ENCODE results near the gene ZSCAN5C.
"Not testable (repeated sequence)": the region's sequence is repeated elsewhere in the genome, so short reads cannot be mapped to it uniquely, and the experiment has no call there.

ZSCAN5C gene

DNA sequence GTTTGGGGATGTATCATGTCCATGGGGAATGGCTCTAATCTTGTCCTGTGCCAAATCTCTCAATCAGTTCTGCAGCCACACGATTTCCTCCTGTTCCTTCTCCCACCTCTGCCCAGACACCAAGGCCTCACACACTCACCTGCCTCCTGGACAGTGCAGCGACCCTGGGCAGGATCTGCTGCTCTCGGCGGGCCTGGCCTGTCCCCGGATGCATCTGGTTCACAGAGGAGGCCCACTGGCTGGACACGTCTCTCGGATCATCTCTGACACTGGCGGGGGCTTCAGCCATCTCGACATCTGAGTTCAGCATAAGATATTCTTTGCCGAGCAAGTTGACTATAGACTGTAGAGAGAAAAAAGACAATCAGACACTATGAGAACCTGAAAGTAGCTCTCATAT is 10.4 kb upstream of the ZSCAN5C start:
- ChIA-PET CTCF (no interaction called here), POLR2A (no interaction called here)
- no peak for DNase-seq (ENCODE audit: extremely low spot score)

GRCh38 chr19:56193981-56194640 is 8.0 kb upstream of the ZSCAN5C start:
- ChIA-PET POLR2A (no interaction called here), CTCF (no interaction called here)
- DNase-seq (ENCODE audit: extremely low spot score) = no peak
- no peak for TF ChIP-seq L3MBTL2 (conservative IDR thresholded peaks at IDR 0.05)
- no peak for TF ChIP-seq TARDBP (IDR thresholded peaks at IDR 0.05)
- TF ChIP-seq SP1 (IDR thresholded peaks at IDR 0.05) = no peak

More for the DNA sequence above, 10.4 kb upstream of the ZSCAN5C start:
- TF ChIP-seq PKNOX1 (IDR thresholded peaks at IDR 0.05) = no peak
- TF ChIP-seq TARDBP (IDR thresholded peaks at IDR 0.05) = no peak
- no peak for TF ChIP-seq FOXA1 (IDR thresholded peaks at IDR 0.05)
- TF ChIP-seq FOXK2 (IDR thresholded peaks at IDR 0.05) = no peak
- TF ChIP-seq HDGF (IDR thresholded peaks at IDR 0.05; ENCODE audit: borderline replicate concordance) = no peak

GRCh38 chr19:56197646-56198045 is 4.4 kb upstream of the ZSCAN5C start, which contains the start of gene ZSCAN5B:
ZSCAN5B (minus strand) TSS chr19:56197783; CDS start chr19:56193052, 4,731 bp downstream.
- CTCF ChIA-PET; DNase-seq (ENCODE audit: extremely low spot score); POLR2A ChIA-PET: not testable (repeated sequence)

DNA sequence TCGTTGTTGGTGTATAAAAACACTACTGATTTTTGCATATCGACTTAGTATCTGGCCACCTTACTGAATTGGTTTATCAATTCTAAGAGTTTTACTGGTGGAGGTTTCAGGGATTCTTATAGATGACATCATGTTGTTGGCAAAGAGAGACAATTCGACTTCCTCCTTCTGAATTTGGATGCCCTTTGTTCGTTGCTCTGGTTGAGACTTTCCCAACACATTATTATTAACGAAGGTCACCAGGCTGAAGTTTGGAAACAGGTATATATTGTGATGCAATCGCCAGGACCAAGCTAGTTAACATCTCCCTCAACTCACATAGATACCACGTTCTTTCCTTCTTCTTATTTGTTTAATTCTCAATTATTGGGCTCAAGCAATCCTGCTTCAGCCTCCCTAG is 2.4 kb upstream of the ZSCAN5C start:
- CTCF ChIA-PET = no interaction called here
- POLR2A ChIA-PET = no interaction called here
- TF ChIP-seq FOXA1 (IDR thresholded peaks at IDR 0.05) = no peak
- no peak for TF ChIP-seq NFRKB (IDR thresholded peaks at IDR 0.05)
- TF ChIP-seq PKNOX1 (IDR thresholded peaks at IDR 0.05) = no peak
- no peak for TF ChIP-seq HDGF (IDR thresholded peaks at IDR 0.05; ENCODE audit: borderline replicate concordance)
- TF ChIP-seq ARNT (IDR thresholded peaks at IDR 0.05) = no peak
- TF ChIP-seq BHLHE40 (IDR thresholded peaks at IDR 0.05; ENCODE audit: borderline replicate concordance) = no peak
- TF ChIP-seq ELF4 (IDR thresholded peaks at IDR 0.05) = no peak
- no peak for TF ChIP-seq L3MBTL2 (conservative IDR thresholded peaks at IDR 0.05)
- no peak for TF ChIP-seq SUZ12 (IDR thresholded peaks at IDR 0.05)
- no peak for TF ChIP-seq FOXM1 (IDR thresholded peaks at IDR 0.05; ENCODE audit: borderline replicate concordance)
- no peak for TF ChIP-seq CTBP1 (IDR thresholded peaks at IDR 0.05; ENCODE audit: borderline replicate concordance)
- no peak for TF ChIP-seq ZNF384 (IDR thresholded peaks at IDR 0.05)
- no peak for TF ChIP-seq LEF1 (IDR thresholded peaks at IDR 0.05; ENCODE audit: borderline replicate concordance)
- TF ChIP-seq TARDBP (IDR thresholded peaks at IDR 0.05) = no peak
- TF ChIP-seq SP1 (IDR thresholded peaks at IDR 0.05) = no peak
- no peak for TF ChIP-seq FOXK2 (IDR thresholded peaks at IDR 0.05)
- DNase-seq (ENCODE audit: extremely low spot score) = no peak

GRCh38 chr19:56207581-56207980 is 5.5 kb downstream of the ZSCAN5C start:
- CTCF ChIA-PET; POLR2A ChIA-PET; DNase-seq (ENCODE audit: extremely low spot score): not testable (repeated sequence)

- ChIA-PET POLR2A (no interaction called here), CTCF (no interaction called here)
- TF ChIP-seq PKNOX1 (IDR thresholded peaks at IDR 0.05) (no peak), HDGF (IDR thresholded peaks at IDR 0.05; ENCODE audit: borderline replicate concordance) (no peak), FOXM1 (IDR thresholded peaks at IDR 0.05; ENCODE audit: borderline replicate concordance) (no peak), ZNF384 (IDR thresholded peaks at IDR 0.05) (no peak), FOXA1 (IDR thresholded peaks at IDR 0.05) (no peak), L3MBTL2 (conservative IDR thresholded peaks at IDR 0.05) (no peak), SP1 (IDR thresholded peaks at IDR 0.05) (no peak), NFRKB (IDR thresholded peaks at IDR 0.05) (no peak), ELF4 (IDR thresholded peaks at IDR 0.05) (no peak), TARDBP (IDR thresholded peaks at IDR 0.05) (no peak), SUZ12 (IDR thresholded peaks at IDR 0.05) (no peak), BHLHE40 (IDR thresholded peaks at IDR 0.05; ENCODE audit: borderline replicate concordance) (no peak), CTBP1 (IDR thresholded peaks at IDR 0.05; ENCODE audit: borderline replicate concordance) (no peak), ARNT (IDR thresholded peaks at IDR 0.05) (no peak)
- DNase-seq (ENCODE audit: extremely low spot score) = no peak
Observed at GRCh38 chr19:56209091-56209490, 7.0 kb downstream of the ZSCAN5C start.

GRCh38 chr19:56210036-56210435 is 8.0 kb downstream of the ZSCAN5C start:
- DNase-seq (ENCODE audit: extremely low spot score); CTCF ChIA-PET; POLR2A ChIA-PET: not testable (repeated sequence)

DNA sequence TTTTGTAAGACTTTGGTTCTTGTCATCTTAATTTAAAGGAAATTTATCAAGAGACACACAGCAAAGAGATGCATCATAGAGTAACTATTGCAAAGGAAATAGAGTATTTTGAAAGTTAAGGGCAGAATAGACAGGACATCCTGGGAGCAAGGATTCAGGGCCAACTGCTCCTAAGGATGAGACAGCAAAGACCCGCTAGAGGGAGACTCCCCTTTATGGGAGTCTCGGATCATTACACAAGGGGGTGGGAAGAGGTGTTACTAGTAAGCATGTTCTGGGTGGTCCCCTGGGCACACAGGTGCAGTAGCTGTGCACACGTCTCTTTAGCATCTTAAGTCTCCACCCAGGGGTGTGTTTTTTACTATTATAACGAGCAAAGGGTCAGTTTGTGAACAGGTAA is 9.6 kb downstream of the ZSCAN5C start:
- DNase-seq (ENCODE audit: extremely low spot score) = no peak
- CTCF ChIA-PET = no interaction called here
- POLR2A ChIA-PET = no interaction called here
- TF ChIP-seq CTBP1 (IDR thresholded peaks at IDR 0.05; ENCODE audit: borderline replicate concordance) = no peak
- no peak for TF ChIP-seq SUZ12 (IDR thresholded peaks at IDR 0.05)
- no peak for TF ChIP-seq SP1 (IDR thresholded peaks at IDR 0.05)
- no peak for TF ChIP-seq NFRKB (IDR thresholded peaks at IDR 0.05)
- TF ChIP-seq FOXA1 (IDR thresholded peaks at IDR 0.05) = no peak
- TF ChIP-seq ARNT (IDR thresholded peaks at IDR 0.05) = no peak
- TF ChIP-seq L3MBTL2 (conservative IDR thresholded peaks at IDR 0.05) = no peak
- TF ChIP-seq ELF4 (IDR thresholded peaks at IDR 0.05) = no peak
- TF ChIP-seq FOXM1 (IDR thresholded peaks at IDR 0.05; ENCODE audit: borderline replicate concordance) = no peak
- no peak for TF ChIP-seq TARDBP (IDR thresholded peaks at IDR 0.05)
- no peak for TF ChIP-seq PKNOX1 (IDR thresholded peaks at IDR 0.05)
- no peak for TF ChIP-seq ZNF384 (IDR thresholded peaks at IDR 0.05)
- no peak for TF ChIP-seq HDGF (IDR thresholded peaks at IDR 0.05; ENCODE audit: borderline replicate concordance)
- no peak for TF ChIP-seq FOXK2 (IDR thresholded peaks at IDR 0.05)
- TF ChIP-seq LEF1 (IDR thresholded peaks at IDR 0.05; ENCODE audit: borderline replicate concordance) = no peak

All from HEK293T (cell line).